LNCAP (cell line): ENCODE results near the gene HADHB.
A peak's percentile ranks its signal among the peaks of the same experiment; 100 is the strongest.

Experiments used
- TF ChIP-seq, protein P1 (sequence below): fragments of 450-650 bp; IDR thresholded peaks from 2 replicates; pipeline ENCODE4 v1.5.1; 2017; ENCODE audit warnings: mild to moderate bottlenecking

The HADHB gene

DNA sequence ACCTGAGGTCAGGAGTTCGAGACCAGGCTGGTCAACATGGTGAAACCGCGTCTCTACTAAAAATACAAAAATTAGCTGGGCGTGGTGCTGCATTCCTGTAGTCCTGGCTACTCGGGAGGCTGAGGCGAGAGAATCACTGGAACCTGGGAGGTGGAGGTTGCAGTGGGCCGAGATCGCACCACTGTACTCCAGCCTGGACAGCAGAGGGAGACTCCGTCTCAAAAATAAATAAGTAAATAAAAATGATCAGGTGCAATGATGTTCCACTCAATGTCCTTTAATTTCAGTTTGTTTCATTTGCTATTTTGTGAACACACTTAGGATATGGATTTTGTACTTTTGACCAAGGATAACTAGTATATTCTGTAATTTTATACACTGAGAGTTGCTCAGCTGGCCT is 9.7 kb upstream of the HADHB start:
- TF ChIP-seq, protein P1, sequence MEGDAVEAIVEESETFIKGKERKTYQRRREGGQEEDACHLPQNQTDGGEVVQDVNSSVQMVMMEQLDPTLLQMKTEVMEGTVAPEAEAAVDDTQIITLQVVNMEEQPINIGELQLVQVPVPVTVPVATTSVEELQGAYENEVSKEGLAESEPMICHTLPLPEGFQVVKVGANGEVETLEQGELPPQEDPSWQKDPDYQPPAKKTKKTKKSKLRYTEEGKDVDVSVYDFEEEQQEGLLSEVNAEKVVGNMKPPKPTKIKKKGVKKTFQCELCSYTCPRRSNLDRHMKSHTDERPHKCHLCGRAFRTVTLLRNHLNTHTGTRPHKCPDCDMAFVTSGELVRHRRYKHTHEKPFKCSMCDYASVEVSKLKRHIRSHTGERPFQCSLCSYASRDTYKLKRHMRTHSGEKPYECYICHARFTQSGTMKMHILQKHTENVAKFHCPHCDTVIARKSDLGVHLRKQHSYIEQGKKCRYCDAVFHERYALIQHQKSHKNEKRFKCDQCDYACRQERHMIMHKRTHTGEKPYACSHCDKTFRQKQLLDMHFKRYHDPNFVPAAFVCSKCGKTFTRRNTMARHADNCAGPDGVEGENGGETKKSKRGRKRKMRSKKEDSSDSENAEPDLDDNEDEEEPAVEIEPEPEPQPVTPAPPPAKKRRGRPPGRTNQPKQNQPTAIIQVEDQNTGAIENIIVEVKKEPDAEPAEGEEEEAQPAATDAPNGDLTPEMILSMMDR: peak; percentile 45; the same call in 1 of the 2 replicates

DNA sequence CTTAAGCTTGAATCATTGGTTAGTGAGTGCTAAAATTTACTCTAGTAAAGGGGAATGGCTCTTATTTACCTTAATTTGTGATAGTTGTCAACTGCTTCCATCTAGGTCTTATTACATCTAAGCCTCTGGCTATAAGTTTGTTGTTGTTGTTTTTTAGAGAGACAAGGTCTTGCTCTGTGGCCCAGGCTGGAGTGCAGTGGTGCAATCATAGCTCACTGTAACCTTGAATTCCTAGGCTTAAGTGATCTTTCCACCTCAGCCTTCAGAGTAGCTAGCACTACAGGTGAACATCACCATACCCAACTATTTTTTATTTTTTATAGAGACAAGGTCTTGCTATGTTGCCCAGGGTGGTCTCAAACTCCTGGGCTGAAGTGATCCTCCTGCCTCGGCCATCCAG is 6.9 kb upstream of the HADHB start:
- TF ChIP-seq, protein P1: no peak

DNA sequence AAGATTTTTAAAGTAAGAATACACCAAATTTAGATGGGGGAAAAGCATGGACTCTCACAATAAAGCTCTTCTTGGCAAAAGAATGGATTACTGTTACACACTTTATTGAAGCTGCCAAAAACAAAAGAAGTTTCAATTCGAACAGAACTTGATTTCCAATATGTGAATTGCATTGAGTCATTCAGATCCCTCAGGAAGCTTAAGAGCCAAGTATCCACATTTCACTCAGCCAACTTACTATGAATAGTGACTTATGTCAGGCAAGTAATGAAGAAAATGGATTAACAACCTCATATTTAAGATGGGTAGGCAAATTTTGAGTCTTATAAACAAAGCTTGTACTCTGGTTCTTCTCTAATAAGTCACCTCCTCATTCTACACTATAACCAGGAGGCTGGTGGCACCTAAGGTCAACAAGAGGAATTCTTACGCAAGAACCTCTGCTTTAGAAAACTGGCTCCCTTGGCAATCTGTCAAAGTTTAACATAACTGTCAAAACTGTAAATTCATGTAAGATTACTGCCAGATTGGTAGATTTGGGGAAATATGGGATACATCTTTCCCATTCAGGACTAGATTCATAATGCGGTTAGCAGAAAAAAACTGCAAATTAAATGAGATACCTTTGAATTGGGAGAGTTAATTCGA is 6.3 kb upstream of the HADHB start:
- TF ChIP-seq, protein P1: no peak

GRCh38 chr2:26241928-26242436 is 2.8 kb upstream of the HADHB start:
- TF ChIP-seq, protein P1: no peak

DNA sequence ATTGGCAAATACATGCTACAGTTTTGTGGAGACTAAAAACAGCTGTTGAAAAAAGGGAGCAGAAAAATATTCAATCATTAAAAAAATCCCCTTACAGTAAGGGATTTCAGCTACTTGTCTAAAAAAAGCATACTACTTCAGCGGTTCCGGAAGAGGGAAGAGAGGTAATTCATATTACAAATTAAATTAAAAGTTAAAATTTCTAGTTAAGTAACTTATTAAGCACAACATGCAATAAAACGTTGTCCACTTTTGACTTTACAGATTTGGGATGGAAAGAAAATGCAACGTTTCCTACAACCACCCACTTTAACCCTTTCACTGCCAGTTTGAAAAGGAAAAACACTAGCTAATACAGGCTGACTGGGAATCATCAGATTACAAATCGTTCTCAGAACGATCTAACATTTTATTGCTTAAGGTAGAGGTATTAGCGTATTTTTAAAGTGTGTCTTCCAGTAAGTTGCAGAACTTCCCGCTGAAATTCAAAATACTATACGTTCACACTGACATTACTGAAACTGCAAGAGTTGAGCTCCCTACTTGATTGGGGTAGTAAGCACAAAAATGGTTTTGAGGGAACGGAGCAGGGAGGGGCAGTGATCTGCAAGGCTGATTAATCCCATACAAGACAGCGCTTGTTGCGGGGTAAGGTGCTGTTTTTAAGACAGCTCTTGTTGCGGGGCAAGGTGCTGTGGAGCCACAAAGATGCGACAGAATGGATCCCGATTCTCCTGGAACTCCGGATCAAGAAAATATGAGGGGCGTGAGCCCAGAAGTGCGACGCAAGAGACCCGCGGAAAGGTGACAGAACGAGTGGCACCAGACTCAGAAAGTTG is 1.1 kb upstream of the HADHB start:
- TF ChIP-seq, protein P1: no peak

DNA sequence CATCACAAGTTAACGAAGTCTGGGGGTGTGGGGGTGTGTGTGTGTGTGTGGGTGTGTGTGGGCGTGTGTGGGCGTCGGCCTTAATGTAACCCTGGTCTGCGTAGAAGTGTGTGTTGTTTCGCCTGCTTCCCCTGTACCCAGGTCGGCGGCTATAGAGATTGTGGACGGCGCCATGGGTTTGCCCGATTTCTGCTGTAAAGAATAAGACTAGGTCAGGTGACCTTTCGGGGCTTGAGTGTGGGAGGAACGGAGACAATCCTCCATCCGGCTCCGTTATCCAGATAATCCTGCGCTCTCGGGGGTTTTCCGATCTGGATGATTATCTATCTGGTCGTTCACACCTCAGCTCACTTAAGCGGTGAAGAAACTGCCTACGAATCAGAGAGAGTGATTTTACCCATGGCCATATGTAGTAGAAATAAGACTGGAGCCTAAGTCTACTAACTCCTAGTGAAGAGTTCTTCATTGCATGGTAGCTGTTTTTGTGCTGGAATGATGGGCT is 543 bp downstream of the HADHB start:
- TF ChIP-seq, protein P1: no peak

GRCh38 chr2:26245810-26246209 is 1.1 kb downstream of the HADHB start:
- TF ChIP-seq, protein P1: no peak
